Spleen (tissue), 7 donors: Measurements from ENCODE around the gene NTRK1.

Source experiments
- POLR2A ChIP-seq, 3 donors: fragments of 450-650 bp; IDR thresholded peaks; one replicate each; pipeline ENCODE4 v1.5.1; 2017; ENCODE audit warnings: antibody characterized with exemption in 3 of 3, mild to moderate bottlenecking in 1 of 3
- TF ChIP-seq, protein P1 (sequence below), 11 experiments: fragments of 200-600 bp in 7 of 11; fragments of 450-650 bp in 4 of 11; sonication (generic) in 4 of 11; IDR thresholded peaks in 8 of 11; conservative IDR thresholded peaks in 3 of 11; 1 replicate in 7 of 11; 2 replicates in 4 of 11; pipeline versions ENCODE4 v1.4.0 to v1.8.0; 2016 to 2021; ENCODE audit warnings: antibody characterized with exemption in 11 of 11, inconsistent platforms in 4 of 11, mild to moderate bottlenecking in 1 of 11
- donor health status: DM: no; HTN: no; CAD: no; lungs with moderate emphysema.
- donor health status: DM: no; HTN: no; CAD: no.
- donor health status: DM: no; HTN: no; CAD: no.

- TF ChIP-seq, protein P1, sequence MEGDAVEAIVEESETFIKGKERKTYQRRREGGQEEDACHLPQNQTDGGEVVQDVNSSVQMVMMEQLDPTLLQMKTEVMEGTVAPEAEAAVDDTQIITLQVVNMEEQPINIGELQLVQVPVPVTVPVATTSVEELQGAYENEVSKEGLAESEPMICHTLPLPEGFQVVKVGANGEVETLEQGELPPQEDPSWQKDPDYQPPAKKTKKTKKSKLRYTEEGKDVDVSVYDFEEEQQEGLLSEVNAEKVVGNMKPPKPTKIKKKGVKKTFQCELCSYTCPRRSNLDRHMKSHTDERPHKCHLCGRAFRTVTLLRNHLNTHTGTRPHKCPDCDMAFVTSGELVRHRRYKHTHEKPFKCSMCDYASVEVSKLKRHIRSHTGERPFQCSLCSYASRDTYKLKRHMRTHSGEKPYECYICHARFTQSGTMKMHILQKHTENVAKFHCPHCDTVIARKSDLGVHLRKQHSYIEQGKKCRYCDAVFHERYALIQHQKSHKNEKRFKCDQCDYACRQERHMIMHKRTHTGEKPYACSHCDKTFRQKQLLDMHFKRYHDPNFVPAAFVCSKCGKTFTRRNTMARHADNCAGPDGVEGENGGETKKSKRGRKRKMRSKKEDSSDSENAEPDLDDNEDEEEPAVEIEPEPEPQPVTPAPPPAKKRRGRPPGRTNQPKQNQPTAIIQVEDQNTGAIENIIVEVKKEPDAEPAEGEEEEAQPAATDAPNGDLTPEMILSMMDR (IDR thresholded peaks at IDR 0.05 in 8 of 11, conservative IDR thresholded peaks at IDR 0.05 in 3 of 11) = no peak
- TF ChIP-seq POLR2A (IDR thresholded peaks at IDR 0.05) = no peak
Observed at GRCh38 chr1:156901966-156902915, 41.6 kb downstream of the NTRK1 start.
